Fibroblast of peridontal ligament (primary cell): ENCODE data around the gene ARMH1.
"Not testable (repeated sequence)": the region's sequence is repeated elsewhere in the genome, so short reads cannot be mapped to it uniquely, and the experiment has no call there.

Experiments used
- DNase-seq: peaks from one replicate; pipeline ENCODE4 v3.0.0-alpha.2; 2010; ENCODE audit errors: extremely low read depth

ARMH1 gene

DNA sequence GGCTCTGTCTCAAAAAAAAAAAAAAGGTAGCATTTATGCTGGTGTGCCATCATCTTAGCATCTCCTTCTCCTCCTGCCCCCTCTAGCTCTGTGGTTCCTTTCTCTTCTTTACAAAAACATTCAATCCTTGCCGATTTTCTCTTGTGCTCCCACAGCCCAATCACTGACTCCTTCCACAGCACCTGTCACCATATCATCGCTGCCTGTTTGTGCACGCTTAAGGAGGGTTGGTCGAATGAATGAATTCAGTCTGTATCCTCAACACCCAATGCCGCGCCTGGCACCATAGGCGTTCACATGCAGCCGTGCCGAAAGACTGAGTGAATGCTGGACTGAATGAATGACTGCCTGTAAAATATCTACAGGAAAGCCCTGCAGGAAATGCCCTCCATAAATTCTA lies 48.5 kb downstream of the ARMH1 start:
- no peak for DNase-seq

DNA sequence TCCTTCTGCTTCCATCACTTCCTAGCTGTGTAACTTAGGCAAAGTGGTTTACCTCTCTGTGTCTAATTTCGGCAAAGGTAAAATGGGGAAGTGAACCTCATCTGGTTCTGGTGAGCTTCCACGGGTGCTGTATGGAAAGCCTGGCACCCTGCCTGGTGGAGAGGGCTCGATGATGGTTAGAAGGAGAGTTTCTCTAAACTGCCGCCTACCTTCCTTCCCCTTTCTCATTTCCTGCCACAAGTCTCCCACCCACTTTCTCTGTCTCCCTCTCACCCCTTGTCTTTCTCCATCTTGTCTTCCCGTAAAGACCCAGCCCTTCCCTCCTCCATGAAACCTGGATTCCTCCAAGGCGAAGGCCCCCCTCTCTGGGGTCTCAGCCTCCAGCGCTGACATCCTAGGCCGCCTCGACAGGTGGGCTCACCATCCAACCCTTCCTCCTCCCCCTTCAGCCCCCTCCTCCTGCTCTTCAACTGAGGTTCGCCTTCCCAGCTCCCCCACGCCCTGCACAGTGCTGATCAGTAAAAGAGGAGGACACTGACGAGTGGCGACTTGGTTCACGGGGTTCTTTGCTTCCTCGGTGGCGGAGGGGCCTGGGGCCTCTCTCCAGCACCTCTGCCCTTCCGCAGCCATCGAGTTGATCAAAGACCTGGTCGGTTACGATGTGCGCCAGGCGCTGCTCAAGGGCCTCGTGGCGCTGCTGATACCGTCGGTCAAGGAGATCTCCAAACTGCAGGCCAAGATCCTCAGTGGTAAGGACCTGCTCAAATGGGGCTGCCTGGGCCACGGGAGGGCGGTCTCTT lies 49.2 kb downstream of the ARMH1 start:
- DNase-seq: no peak

DNA sequence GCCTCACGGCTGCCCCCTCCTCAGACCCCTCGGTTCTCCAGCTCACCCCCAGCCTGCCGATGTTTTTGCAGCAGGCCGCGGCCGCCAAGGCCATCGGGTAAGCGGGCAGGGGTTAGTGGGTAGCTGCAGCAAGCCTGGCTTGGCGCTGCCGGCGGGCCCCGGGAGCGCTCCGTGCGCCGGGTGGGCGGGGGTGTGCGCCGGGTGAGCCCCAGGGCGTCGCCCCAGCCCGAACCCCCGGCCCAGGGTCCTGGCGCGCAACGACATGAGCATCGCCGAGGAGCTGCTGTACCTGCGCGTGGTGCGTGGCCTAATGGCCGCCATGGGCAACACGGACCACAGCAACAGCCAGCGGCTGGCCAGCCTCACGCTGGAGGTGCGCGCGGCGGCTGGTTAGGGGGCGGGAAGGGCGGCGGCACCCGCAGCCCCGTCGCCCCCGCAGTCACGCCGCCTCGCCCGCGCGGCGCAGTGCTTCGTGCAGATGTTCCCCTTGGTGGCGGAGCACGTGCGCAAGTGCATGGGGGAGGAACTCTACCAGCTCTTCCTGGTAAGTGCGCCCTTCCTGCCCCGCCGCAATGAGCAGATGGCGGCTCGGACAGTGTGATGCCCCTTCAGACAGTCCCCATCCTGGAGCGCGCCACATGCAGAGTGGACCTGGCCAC lies 49.9 kb downstream of the ARMH1 start:
- DNase-seq: no peak

GRCh38 chr1:44724955-44725698 lies 50.6 kb downstream of the ARMH1 start:
- no peak for DNase-seq

GRCh38 chr1:44730741-44731512 lies 56.4 kb downstream of the ARMH1 start, which contains the start of gene RNU5D-1:
TSS of gene RNU5D-1 (minus strand) at chr1:44731170.
- DNase-seq: peak; percentile 98

GRCh38 chr1:44733365-44733764 lies 58.9 kb downstream of the ARMH1 start:
- DNase-seq: peak; percentile 51

GRCh38 chr1:44733784-44734183 lies 59.3 kb downstream of the ARMH1 start:
- no peak for DNase-seq

GRCh38 chr1:44735992-44736391 lies 61.5 kb downstream of the ARMH1 start:
- no peak for DNase-seq

GRCh38 chr1:44738953-44739306 lies 64.4 kb downstream of the ARMH1 start:
- DNase-seq: not testable (repeated sequence)

GRCh38 chr1:44739307-44740178 lies 65.0 kb downstream of the ARMH1 start, which contains the start of gene KIF2C:
TSS of gene KIF2C (plus strand) at chr1:44739837. CDS start at chr1:44739933, 96 bp downstream.
- peak; percentile 96 for DNase-seq

GRCh38 chr1:44740179-44740617 lies 65.7 kb downstream of the ARMH1 start:
- DNase-seq: no peak

- DNase-seq: no peak
These were observed 68.7 kb downstream of the ARMH1 start for GRCh38 chr1:44743211-44743610.

- no peak for DNase-seq
These were observed 73.4 kb downstream of the ARMH1 start for GRCh38 chr1:44747878-44748277.

DNA sequence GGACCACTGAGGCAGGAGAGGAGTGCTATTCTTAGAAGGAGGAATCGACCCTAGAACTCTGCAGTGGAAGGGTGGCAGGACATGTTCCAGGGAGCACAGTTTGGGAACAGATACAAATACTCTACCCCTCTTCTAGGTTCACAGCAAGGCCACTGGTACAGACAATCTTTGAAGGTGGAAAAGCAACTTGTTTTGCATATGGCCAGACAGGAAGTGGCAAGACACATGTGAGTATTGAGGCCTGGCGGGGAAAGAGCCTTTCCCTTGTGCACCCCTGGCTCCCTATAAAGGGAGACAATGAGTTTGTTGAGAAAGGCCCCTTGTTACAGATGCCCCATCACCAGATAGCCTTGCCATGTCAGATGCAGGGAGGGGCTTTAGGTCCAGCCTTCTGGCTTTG lies 82.9 kb downstream of the ARMH1 start:
- no peak for DNase-seq

- DNase-seq: no peak
These were observed 84.6 kb downstream of the ARMH1 start for GRCh38 chr1:44759077-44759476.

GRCh38 chr1:44760876-44761275 lies 86.4 kb downstream of the ARMH1 start:
- no peak for DNase-seq

- not testable (repeated sequence) for DNase-seq
These were observed 91.9 kb downstream of the ARMH1 start for GRCh38 chr1:44766421-44766820.
